Activated CD8-positive, alpha-beta memory T cell treated with anti-CD3 and anti-CD28 coated beads, Interleukin-2, amount 50 U/mL, for 1 hour (primary cell): Measurements from ENCODE around the gene CC2D1A.

Experiments used
- DNase-seq: peaks from one replicate; pipeline ENCODE4 v3.0.0-alpha.2; 2020; ENCODE audit errors: extremely low read depth

CC2D1A gene

GRCh38 chr19:13980340-13980739, 74.3 kb downstream of the CC2D1A start:
- DNase-seq, result no peak
